Inflammatory macrophage treated with lipopolysaccharide for 4 hours (primary cell): ENCODE data around the gene MIPOL1.
"Not testable (repeated sequence)": the region's sequence is repeated elsewhere in the genome, so short reads cannot be mapped to it uniquely, and the experiment has no call there.

Source experiments
- DNase-seq: peaks from one replicate; pipeline ENCODE4 v3.0.0-alpha.2; 2020

Gene MIPOL1

GRCh38 chr14:37295262-37295661, 97.5 kb downstream of the MIPOL1 start:
- DNase-seq, result not testable (repeated sequence)

- no peak for DNase-seq
Measured at GRCh38 chr14:37311252-37311651, 113.5 kb downstream of the MIPOL1 start.

- DNase-seq, result no peak
Measured at GRCh38 chr14:37318938-37319337, 121.2 kb downstream of the MIPOL1 start.

- no peak for DNase-seq
Measured at GRCh38 chr14:37320106-37320505, 122.4 kb downstream of the MIPOL1 start.

- no peak for DNase-seq
Measured at GRCh38 chr14:37325332-37325731, 127.6 kb downstream of the MIPOL1 start.

GRCh38 chr14:37326434-37326833, 128.7 kb downstream of the MIPOL1 start:
- DNase-seq, result no peak

GRCh38 chr14:37327933-37328332, 130.2 kb downstream of the MIPOL1 start:
- not testable (repeated sequence) for DNase-seq

GRCh38 chr14:37328673-37329072, 130.9 kb downstream of the MIPOL1 start:
- DNase-seq, result no peak

GRCh38 chr14:37329189-37330001, 131.7 kb downstream of the MIPOL1 start:
- no peak for DNase-seq

GRCh38 chr14:37330910-37331309, 133.2 kb downstream of the MIPOL1 start:
- no peak for DNase-seq

GRCh38 chr14:37340353-37340752, 142.6 kb downstream of the MIPOL1 start:
- DNase-seq, result no peak

- DNase-seq, result no peak
Measured at GRCh38 chr14:37343307-37344094, 145.8 kb downstream of the MIPOL1 start.

GRCh38 chr14:37363661-37364060, 165.9 kb downstream of the MIPOL1 start:
- no peak for DNase-seq

GRCh38 chr14:37369425-37369824, 171.7 kb downstream of the MIPOL1 start:
- no peak for DNase-seq

GRCh38 chr14:37375566-37375965, 177.8 kb downstream of the MIPOL1 start:
- no peak for DNase-seq

GRCh38 chr14:37376944-37377609, 179.3 kb downstream of the MIPOL1 start:
- DNase-seq, result no peak

- no peak for DNase-seq
Measured at GRCh38 chr14:37384870-37385596, 187.3 kb downstream of the MIPOL1 start.

- DNase-seq, result not testable (repeated sequence)
Measured at GRCh38 chr14:37397157-37397940, 199.6 kb downstream of the MIPOL1 start.

GRCh38 chr14:37397941-37398215, 200.1 kb downstream of the MIPOL1 start:
- no peak for DNase-seq

- no peak for DNase-seq
Measured at GRCh38 chr14:37399517-37399916, 201.8 kb downstream of the MIPOL1 start.

- DNase-seq, result no peak
Measured at GRCh38 chr14:37401093-37401492, 203.4 kb downstream of the MIPOL1 start.

GRCh38 chr14:37403626-37404025, 205.9 kb downstream of the MIPOL1 start:
- DNase-seq, result no peak
